GM23248 (cell line): Measurements from ENCODE around the gene AOPEP. TPM values are rescaled to one million over a fixed set of nuclear protein-coding genes. Genes with fewer than 3 reads are reported as not detected.

Experiments
- DNase-seq: peaks from one replicate; pipeline ENCODE4 v3.0.0-alpha.2; 2015
- H2AFZ ChIP-seq: fragments of 200-600 bp; sonication (generic); 2 replicates; pipeline ENCODE4 v1.6.1; 2016; ENCODE audit warnings: antibody characterized with exemption
- H3F3A ChIP-seq: fragments of 200-600 bp; sonication (generic); 2 replicates; pipeline ENCODE4 v1.6.1; 2016; ENCODE audit warnings: mild to moderate bottlenecking, antibody characterized with exemption, mixed run types; ENCODE audit not compliant: insufficient read depth
- H3K27ac ChIP-seq: fragments of 200-600 bp; sonication (generic); 2 replicates; pipeline ENCODE4 v1.5.1; 2016; ENCODE audit warnings: mild to moderate bottlenecking
- H3K27me3 ChIP-seq: fragments of 200-600 bp; sonication (generic); replicated peaks from 2 replicates; pipeline ENCODE4 v1.6.1; 2016; ENCODE audit warnings: mild to moderate bottlenecking; ENCODE audit not compliant: insufficient read depth
- H3K36me3 ChIP-seq: fragments of 200-600 bp; sonication (generic); 2 replicates; pipeline ENCODE4 v1.6.1; 2016; ENCODE audit warnings: low read depth, mild to moderate bottlenecking
- H3K4me1 ChIP-seq: fragments of 200-600 bp; sonication (generic); 2 replicates; pipeline ENCODE4 v1.6.1; 2016; ENCODE audit warnings: mild to moderate bottlenecking; ENCODE audit not compliant: insufficient read depth
- H3K4me2 ChIP-seq: fragments of 200-600 bp; sonication (generic); one replicate; pipeline ENCODE4 v1.6.1; 2016; ENCODE audit warnings: mild to moderate bottlenecking; ENCODE audit not compliant: unreplicated experiment
- H3K4me3 ChIP-seq: fragments of 200-600 bp; sonication (generic); 2 replicates; pipeline ENCODE4 v1.5.1; 2016; ENCODE audit warnings: mild to moderate bottlenecking
- H3K79me2 ChIP-seq: fragments of 200-600 bp; sonication (generic); 2 replicates; pipeline ENCODE4 v1.6.1; 2016; ENCODE audit warnings: mild to moderate bottlenecking; ENCODE audit not compliant: insufficient read depth
- H3K9ac ChIP-seq: fragments of 200-600 bp; sonication (generic); 2 replicates; pipeline ENCODE4 v1.6.1; 2016; ENCODE audit warnings: mild to moderate bottlenecking
- H3K9me2 ChIP-seq: fragments of 200-600 bp; sonication (generic); 2 replicates; pipeline ENCODE4 v1.6.1; 2016; ENCODE audit warnings: mixed run types, mild to moderate bottlenecking, moderate library complexity; ENCODE audit not compliant: insufficient read depth
- H3K9me3 ChIP-seq: fragments of 200-600 bp; sonication (generic); one replicate; pipeline ENCODE4 v1.6.1; 2017; ENCODE audit warnings: low read depth
- H4K20me1 ChIP-seq: fragments of 200-600 bp; sonication (generic); 2 replicates; pipeline ENCODE4 v1.6.0; 2016; ENCODE audit not compliant: insufficient read depth
- EZH2 ChIP-seq: fragments of 200-600 bp; sonication (generic); IDR thresholded peaks from 2 replicates; pipeline ENCODE4 v1.6.1; 2018; ENCODE audit warnings: antibody characterized with exemption, mild to moderate bottlenecking; ENCODE audit not compliant: insufficient read depth, poor library complexity, severe bottlenecking
- EZH2phosphoT487 ChIP-seq: fragments of 200-600 bp; sonication (generic); IDR thresholded peaks from 2 replicates; pipeline ENCODE4 v1.6.1; 2018; ENCODE audit warnings: antibody characterized with exemption, moderate library complexity, mild to moderate bottlenecking, low read depth; ENCODE audit not compliant: insufficient read depth
- WGBS, 2 experiments: methylation state at CpG; one replicate each; pipeline ENCODE4 v1.1.6; 2015 to 2017; ENCODE audit warnings: low lambda C conversion rate in 2 of 2, low coverage in 1 of 2; ENCODE audit errors: missing lambda C conversion rate in 2 of 2; 5-methylcytosine and 5-hydroxymethylcytosine counted together
- in situ Hi-C: fragments of 300-500 bp; cut with MboI; formaldehyde crosslinking; loops from 2 replicates; pipeline ENCODE4 v1.15.0; 2020
- polyA plus RNA-seq: library from polyadenylated mRNA; unstranded; fragments of >200 nt; fragmentation: Nextera tagmentation; extraction: Ambion mirVana; gene quantifications from 2 replicates; pipeline ENCODE4 v1.2.1, GENCODE V29; 2016
- total RNA-seq: library from RNA; depleted of rRNA; stranded (reverse); fragments of >200 nt; shearing (Covaris generic); gene quantifications from 2 replicates; pipeline ENCODE4 v1.2.3, GENCODE V29; 2014

Gene AOPEP
- total and polyA plus RNA-seq, 2 experiments from 2014 or later: 90.0 to 120 TPM

DNA sequence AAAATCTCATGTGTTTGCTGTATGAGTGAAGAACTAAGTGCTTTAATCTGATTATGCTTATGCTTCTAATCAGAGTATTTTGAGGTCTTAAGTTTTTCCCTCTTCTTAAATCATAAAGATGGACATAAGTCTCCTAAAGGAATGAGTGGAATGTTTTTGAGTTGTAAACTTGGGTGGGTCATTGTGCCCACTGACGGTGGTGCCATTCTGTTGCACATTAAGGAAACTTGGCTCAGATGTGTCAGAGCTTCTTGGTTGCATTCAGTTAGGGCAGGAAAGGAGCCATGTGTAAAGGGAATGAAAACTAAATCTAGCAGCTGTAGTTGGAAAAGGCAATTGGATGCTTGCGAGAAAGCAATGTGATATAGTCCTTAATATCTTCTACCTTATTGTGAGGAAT lies 334.4 kb downstream of the AOPEP start:
- Histone ChIP-seq H3K27me3 (no peaks in the 10 kb centered on the region), H2AFZ (no peak overlapping the region), H3K4me1 (peaks cover 58% of the 10 kb centered on the region), H4K20me1 (peaks cover 19% of the 10 kb centered on the region; the same call in 1 of the 2 replicates), H3K9me2 (no peaks in the 10 kb centered on the region), H3K9ac (no peak overlapping the region), H3K36me3 (peaks cover 48% of the 10 kb centered on the region), H3K27ac (peak overlapping the region; percentile 85; the same call in 1 of the 2 replicates), H3K9me3 (no peaks in the 10 kb centered on the region), H3K4me2 (peak overlapping the region; percentile 20), H3K4me3 (no peak overlapping the region), H3K79me2 (peaks cover 100% of the 10 kb centered on the region), H3F3A (peaks cover 66% of the 10 kb centered on the region)
- TF ChIP-seq EZH2phosphoT487 (no peak), EZH2 (no peak)
- in situ Hi-C loops: no loop called here
- 58 to 59% methylated on average over 2 of the region's 2 CpGs for WGBS, 2 experiments
- DNase-seq: no peak

DNA sequence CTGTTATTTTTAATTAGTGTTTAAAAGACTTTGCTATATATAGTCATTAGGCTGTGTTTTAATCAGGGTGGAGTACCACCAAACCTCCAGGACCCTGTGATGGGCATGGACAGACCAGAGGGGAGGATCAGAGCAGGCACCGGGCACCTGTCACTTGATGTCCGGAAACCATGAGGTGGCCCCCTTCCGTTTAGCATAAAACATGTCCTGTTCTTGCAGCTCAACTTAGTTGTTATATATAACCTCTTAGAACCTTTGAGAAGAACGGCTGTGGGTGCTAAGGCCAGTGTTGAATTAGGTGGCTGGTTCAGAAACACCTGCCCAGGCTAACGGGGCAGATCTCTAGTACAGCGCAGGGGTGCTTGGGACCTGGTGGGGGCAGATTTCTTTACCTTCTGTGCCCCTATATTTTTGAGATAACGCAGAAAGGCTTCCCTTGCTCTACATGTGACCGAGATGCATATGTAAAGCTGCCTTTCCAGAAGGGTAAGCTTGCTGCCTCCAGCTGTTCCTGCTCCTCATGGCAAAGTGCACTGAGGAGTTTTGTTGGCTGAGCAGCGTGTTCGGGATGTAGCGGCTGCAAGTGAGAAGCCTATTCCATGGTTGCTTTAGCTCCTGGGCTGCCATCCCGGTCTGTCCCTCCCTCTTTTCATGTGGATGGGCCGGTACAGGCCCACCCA lies 335.6 kb downstream of the AOPEP start:
- H3K4me1 ChIP-seq: peaks cover 47% of the 10 kb centered on the region
- H2AFZ ChIP-seq: no peak overlapping the region
- peaks cover 59% of the 10 kb centered on the region for H3K36me3 ChIP-seq
- H3F3A ChIP-seq: peaks cover 66% of the 10 kb centered on the region
- no peak for DNase-seq
- no peaks in the 10 kb centered on the region for H3K27me3 ChIP-seq
- H3K4me3 ChIP-seq: no peak overlapping the region
- H3K9me3 ChIP-seq: no peaks in the 10 kb centered on the region
- 76 to 79% methylated on average over 13 of the region's 13 CpGs for WGBS, 2 experiments
- H3K4me2 ChIP-seq: no peak overlapping the region
- no peak overlapping the region for H3K27ac ChIP-seq
- H3K9me2 ChIP-seq: no peaks in the 10 kb centered on the region
- in situ Hi-C loops: no loop called here
- no peak overlapping the region for H3K9ac ChIP-seq
- TF ChIP-seq EZH2phosphoT487 (no peak), EZH2 (no peak)
- peaks cover 8% of the 10 kb centered on the region; the same call in 1 of the 2 replicates for H4K20me1 ChIP-seq
- H3K79me2 ChIP-seq: peaks cover 100% of the 10 kb centered on the region

DNA sequence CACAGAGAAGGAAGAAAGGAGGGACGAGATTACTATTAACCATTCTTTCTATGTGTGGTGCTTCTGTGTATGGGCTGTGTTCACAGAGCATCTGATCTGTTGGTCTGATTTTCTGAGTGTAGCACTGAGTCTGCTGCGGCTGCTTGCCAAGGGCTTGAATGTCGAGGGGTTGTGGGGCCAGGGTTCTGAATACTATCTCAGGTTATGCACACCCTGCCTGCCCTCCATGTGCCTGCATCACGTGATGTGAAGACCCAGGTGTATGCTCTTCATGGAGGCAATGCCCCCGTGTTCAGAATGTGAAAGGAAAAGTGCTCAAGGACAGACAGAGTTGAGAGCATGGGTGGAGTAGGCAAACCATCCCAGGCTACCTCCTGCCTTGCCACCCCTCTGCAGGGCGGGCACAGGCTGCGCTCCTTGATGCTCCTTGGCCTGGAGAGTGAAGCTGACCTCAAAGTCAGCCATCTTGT lies 336.1 kb downstream of the AOPEP start:
- peaks cover 64% of the 10 kb centered on the region for H3F3A ChIP-seq
- no peak overlapping the region for H3K4me2 ChIP-seq
- TF ChIP-seq EZH2phosphoT487: no peak
- TF ChIP-seq EZH2: no peak
- no peak overlapping the region for H3K27ac ChIP-seq
- no peaks in the 10 kb centered on the region for H3K9me3 ChIP-seq
- DNase-seq: no peak
- H3K27me3 ChIP-seq: no peaks in the 10 kb centered on the region
- H3K36me3 ChIP-seq: peaks cover 57% of the 10 kb centered on the region
- no peak overlapping the region for H3K4me3 ChIP-seq
- H3K4me1 ChIP-seq: peaks cover 43% of the 10 kb centered on the region
- 0 out of 2 replicates have a peak, but pooled peaks cover 4% of the 10 kb centered on the region for H4K20me1 ChIP-seq
- 90 to 96% methylated on average over 6 to 7 of the region's 7 CpGs for WGBS, 2 experiments
- H3K79me2 ChIP-seq: peaks cover 100% of the 10 kb centered on the region
- no peaks in the 10 kb centered on the region for H3K9me2 ChIP-seq
- in situ Hi-C loops: no loop called here
- no peak overlapping the region for H3K9ac ChIP-seq
- H2AFZ ChIP-seq: no peak overlapping the region

DNA sequence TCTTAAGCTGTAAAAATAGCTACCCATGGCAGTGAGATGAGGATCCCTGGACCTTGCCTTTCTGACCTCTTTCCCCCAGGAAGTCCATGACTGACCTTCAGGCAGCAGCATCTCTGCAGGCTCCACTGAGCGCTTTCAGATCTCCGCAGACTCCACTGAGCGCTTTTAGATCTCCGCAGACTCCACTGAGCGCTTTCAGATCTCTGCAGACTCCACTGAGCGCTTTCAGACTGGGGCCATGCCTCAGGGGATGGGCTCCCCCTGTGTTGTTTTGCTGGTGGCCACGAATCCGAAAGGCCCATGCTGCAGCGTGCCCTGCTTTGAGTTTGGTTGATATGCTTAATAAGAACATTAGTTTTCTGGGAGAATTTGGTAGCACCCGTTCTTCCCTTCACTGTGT lies 336.8 kb downstream of the AOPEP start:
- Histone ChIP-seq H3K4me3 (no peak overlapping the region), H3K27ac (no peak overlapping the region), H3K27me3 (no peaks in the 10 kb centered on the region), H3K4me2 (no peak overlapping the region), H3K9ac (no peak overlapping the region), H2AFZ (no peak overlapping the region), H3K79me2 (peaks cover 100% of the 10 kb centered on the region), H3K4me1 (peaks cover 43% of the 10 kb centered on the region), H3K9me2 (no peaks in the 10 kb centered on the region), H3K9me3 (no peaks in the 10 kb centered on the region), H3K36me3 (peaks cover 59% of the 10 kb centered on the region), H4K20me1 (peaks cover 3% of the 10 kb centered on the region; the same call in 1 of the 2 replicates), H3F3A (peaks cover 65% of the 10 kb centered on the region)
- WGBS, 2 experiments: 97 to 98% methylated on average over 10 of the region's 10 CpGs
- in situ Hi-C loops: no loop called here
- DNase-seq: no peak
- no peak for TF ChIP-seq EZH2
- TF ChIP-seq EZH2phosphoT487: no peak
